Fibroblast of lung (primary cell): ENCODE results near the gene NCAN.

Experiments used
- EZH2 ChIP-seq: IDR thresholded peaks from 2 replicates; pipeline ENCODE4 v1.5.1; 2012; ENCODE audit warnings: low read length, control low read depth, mild to moderate bottlenecking; ENCODE audit errors: missing control alignments
- TF ChIP-seq, protein P1 (sequence below), 2 donors: IDR thresholded peaks in 1 of 2; conservative IDR thresholded peaks in 1 of 2; 1 replicate in 1 of 2; 2 replicates in 1 of 2; pipeline ENCODE4 v1.5.1; 2011 to 2012; ENCODE audit warnings: low read length in 2 of 2, control low read depth in 1 of 2, inconsistent platforms in 1 of 2, low read depth in 1 of 2, mild to moderate bottlenecking in 1 of 2

DNA sequence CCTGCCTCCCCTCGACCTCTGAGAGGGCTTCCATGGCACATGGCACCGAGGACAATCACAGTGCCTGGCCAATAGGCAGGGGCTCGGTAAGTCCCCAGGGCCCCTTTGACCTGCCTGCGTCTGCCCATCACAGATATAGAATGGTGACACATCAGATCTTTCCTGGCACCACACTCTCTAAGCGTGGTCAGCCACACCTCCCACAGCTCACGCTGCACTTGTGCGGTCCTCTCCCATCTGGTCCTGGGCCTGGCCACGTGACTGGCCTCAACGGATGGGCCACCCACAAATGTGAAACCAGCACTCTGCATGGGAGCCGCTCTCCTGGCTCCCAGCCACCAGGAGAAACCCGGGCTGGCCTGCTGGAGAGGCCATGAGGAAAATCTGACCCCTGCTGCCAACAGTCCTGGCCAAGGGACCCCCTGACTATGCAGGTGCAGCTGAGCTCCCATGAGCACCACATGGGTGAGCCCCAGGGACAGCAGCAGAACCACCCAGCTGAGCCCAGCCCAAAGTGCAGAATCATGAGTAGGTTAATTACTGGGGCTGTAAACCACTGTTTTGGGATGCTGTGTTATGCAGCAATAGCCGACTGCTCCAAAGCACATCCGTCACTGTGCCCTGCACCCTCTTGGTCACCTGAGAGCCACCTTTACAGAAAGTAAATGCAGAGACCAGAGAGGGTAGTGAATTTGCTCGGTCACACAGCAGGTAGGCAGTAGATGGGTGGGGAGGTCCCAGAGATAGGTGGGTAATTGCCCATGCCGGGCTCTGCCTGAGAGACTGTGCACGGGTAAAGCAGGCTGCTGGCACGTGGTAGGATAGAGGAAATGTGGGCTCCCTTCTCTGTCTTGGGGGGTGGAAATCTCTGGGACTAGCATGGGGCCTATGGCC is 32.0 kb upstream of the NCAN start:
- TF ChIP-seq, protein P1, sequence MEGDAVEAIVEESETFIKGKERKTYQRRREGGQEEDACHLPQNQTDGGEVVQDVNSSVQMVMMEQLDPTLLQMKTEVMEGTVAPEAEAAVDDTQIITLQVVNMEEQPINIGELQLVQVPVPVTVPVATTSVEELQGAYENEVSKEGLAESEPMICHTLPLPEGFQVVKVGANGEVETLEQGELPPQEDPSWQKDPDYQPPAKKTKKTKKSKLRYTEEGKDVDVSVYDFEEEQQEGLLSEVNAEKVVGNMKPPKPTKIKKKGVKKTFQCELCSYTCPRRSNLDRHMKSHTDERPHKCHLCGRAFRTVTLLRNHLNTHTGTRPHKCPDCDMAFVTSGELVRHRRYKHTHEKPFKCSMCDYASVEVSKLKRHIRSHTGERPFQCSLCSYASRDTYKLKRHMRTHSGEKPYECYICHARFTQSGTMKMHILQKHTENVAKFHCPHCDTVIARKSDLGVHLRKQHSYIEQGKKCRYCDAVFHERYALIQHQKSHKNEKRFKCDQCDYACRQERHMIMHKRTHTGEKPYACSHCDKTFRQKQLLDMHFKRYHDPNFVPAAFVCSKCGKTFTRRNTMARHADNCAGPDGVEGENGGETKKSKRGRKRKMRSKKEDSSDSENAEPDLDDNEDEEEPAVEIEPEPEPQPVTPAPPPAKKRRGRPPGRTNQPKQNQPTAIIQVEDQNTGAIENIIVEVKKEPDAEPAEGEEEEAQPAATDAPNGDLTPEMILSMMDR (conservative IDR thresholded peaks at IDR 0.05 in 1 of 2, IDR thresholded peaks at IDR 0.05 in 1 of 2; ENCODE audit: low read depth in 1 of 2, low read length in 2 of 2): no peak
- TF ChIP-seq EZH2: no peak
